GM12872 (cell line): ENCODE measurements around the gene ST3GAL2.

Source experiments
- CTCF ChIP-seq: IDR thresholded peaks from 3 replicates; pipeline ENCODE4 v1.5.1; 2011; ENCODE audit warnings: low read depth, mild to moderate bottlenecking, low read length, moderate library complexity; ENCODE audit not compliant: insufficient read depth

The ST3GAL2 gene

DNA sequence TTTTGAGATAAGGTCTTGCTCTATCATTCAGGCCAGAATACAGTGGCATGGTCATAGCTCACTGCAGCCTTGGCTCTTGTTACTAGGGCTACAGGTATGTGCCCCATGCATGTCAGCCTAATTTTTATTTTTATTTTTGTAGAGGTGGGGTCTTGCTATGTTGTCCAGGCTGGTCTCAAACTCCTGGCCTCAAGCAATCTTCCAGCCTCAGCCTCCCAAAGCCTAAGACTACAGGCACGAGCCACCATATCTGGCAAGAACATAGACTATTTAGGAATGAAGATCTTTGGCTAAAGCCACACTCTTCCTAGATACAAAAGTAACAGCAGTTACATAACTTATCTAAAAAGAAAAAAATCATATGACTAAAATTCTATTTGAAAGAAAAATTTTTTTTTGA lies 107.8 kb downstream of the ST3GAL2 start:
- TF ChIP-seq CTCF = no peak
